K562 (cell line): Measurements from ENCODE around the gene GRIK2. TPM values are rescaled to one million over a fixed set of nuclear protein-coding genes. Genes with fewer than 3 reads are reported as not detected.

Experiments
- ATAC-seq: fragments of 200-7000 bp; cut with Tn5 transposase; 3 replicates; pipeline ENCODE4 v1.9.1; 2020; ENCODE audit warnings: moderate library complexity
- BruUV-seq: library from RNA; stranded (reverse); fragments of 400-500 nt; replicated peaks from 2 replicates; lab custom pipeline; 2021; lab: Mats Ljungman, UMichigan
- CTCF ChIA-PET: fragments of 300-600 bp; formaldehyde crosslinking; extraction: SDS; loops from one replicate; lab custom pipeline; 2021; ENCODE audit warnings: low intra/inter-chr PET ratio; lab: Yijun Ruan, JAX
- POLR2A ChIA-PET: fragments of 300-600, 350-650 bp; sonication (Branson Sonifier 250); formaldehyde crosslinking; extraction: SDS; loops from one replicate; lab custom pipeline; 2021; ENCODE audit warnings: antibody characterized with exemption, inconsistent platforms; lab: Yijun Ruan, JAX
- DNase-seq, 4 experiments: peaks; one replicate each; pipeline versions ENCODE4 v3.0.0 to v3.0.0-alpha.2; 2011 to 2018; ENCODE audit warnings: low spot score in 3 of 4, mixed read lengths in 3 of 4; ENCODE audit errors: extremely low read depth in 1 of 4
- FAIRE-seq: peaks from 2 replicates; lab custom pipeline; 2011; peaks lifted over from hg19 to GRCh38; lab: Jason Lieb, UNC
- H2AFZ ChIP-seq: 2 replicates; pipeline ENCODE4 v1.6.0; 2011; ENCODE audit warnings: low read depth, low read length, control low read depth, inconsistent platforms
- H3K27ac ChIP-seq: fragments of 200-600 bp; 3 replicates; pipeline ENCODE4 v1.8.0; 2011; ENCODE audit warnings: low read depth, mild to moderate bottlenecking, control low read depth, inconsistent platforms, low read length, moderate library complexity, mixed read lengths; ENCODE audit errors: extremely low read depth
- H3K27me3 ChIP-seq, 2 experiments: fragments of 300-600 bp in 1 of 2; 2 replicates in 1 of 2; 3 replicates in 1 of 2; pipeline versions ENCODE4 v1.6.0 to v1.8.0; 2011; ENCODE audit warnings: inconsistent platforms in 2 of 2, low read length in 2 of 2, mild to moderate bottlenecking in 1 of 2, mixed read lengths in 1 of 2, moderate library complexity in 1 of 2; ENCODE audit not compliant: control insufficient read depth in 2 of 2, insufficient read depth in 2 of 2
- H3K36me3 ChIP-seq: fragments of 300-600 bp; 3 replicates; pipeline ENCODE4 v1.8.0; 2011; ENCODE audit warnings: mild to moderate bottlenecking, low read length, inconsistent platforms; ENCODE audit not compliant: control insufficient read depth, insufficient read depth
- H3K4me1 ChIP-seq, 2 experiments: fragments of 200-600 bp in 1 of 2; replicated peaks in 1 of 2; 2 replicates in 1 of 2; 3 replicates in 1 of 2; pipeline versions ENCODE4 v1.5.1 to v1.8.0; 2011; ENCODE audit warnings: inconsistent platforms in 2 of 2, low read length in 2 of 2, mild to moderate bottlenecking in 1 of 2, mixed read lengths in 1 of 2, moderate library complexity in 1 of 2; ENCODE audit not compliant: control insufficient read depth in 2 of 2, insufficient read depth in 2 of 2
- H3K4me2 ChIP-seq: 2 replicates; pipeline ENCODE4 v1.6.1; 2011; ENCODE audit warnings: low read length, control low read depth, inconsistent platforms, mixed read lengths; ENCODE audit not compliant: insufficient read depth
- H3K4me3 ChIP-seq: fragments of 200-600 bp; sonication (generic), shearing (Covaris generic); 2 replicates; pipeline ENCODE4 v1.5.1; 2016; ENCODE audit warnings: control low read depth, inconsistent platforms
- H3K79me2 ChIP-seq: fragments of 200-600 bp; 3 replicates; pipeline ENCODE4 v1.8.0; 2011; ENCODE audit warnings: low read length, inconsistent platforms; ENCODE audit not compliant: control insufficient read depth, insufficient read depth
- H3K9ac ChIP-seq, 2 experiments: 2 replicates each; pipeline versions ENCODE4 v1.6.0 to v1.6.1; 2011; ENCODE audit warnings: low read depth in 2 of 2, low read length in 2 of 2, control low read depth in 1 of 2, inconsistent platforms in 1 of 2, mild to moderate bottlenecking in 1 of 2, mixed read lengths in 1 of 2; ENCODE audit not compliant: insufficient read depth in 1 of 2
- H3K9me1 ChIP-seq: one replicate; pipeline ENCODE4 v1.6.0; 2011; ENCODE audit warnings: inconsistent platforms, mild to moderate bottlenecking, low read length, moderate library complexity; ENCODE audit not compliant: control insufficient read depth, insufficient read depth
- H3K9me3 ChIP-seq: replicated peaks from 2 replicates; pipeline ENCODE4 v1.5.1; 2011; ENCODE audit warnings: low read depth, low read length, inconsistent platforms; ENCODE audit not compliant: control insufficient read depth, insufficient read depth
- H4K20me1 ChIP-seq: replicated peaks from 2 replicates; pipeline ENCODE4 v1.6.1; 2011; ENCODE audit warnings: low read length, inconsistent platforms, mixed read lengths; ENCODE audit not compliant: control insufficient read depth, insufficient read depth
- BHLHE40 ChIP-seq: IDR thresholded peaks from 2 replicates; pipeline ENCODE4 v1.6.1; 2011; ENCODE audit warnings: low read length, improper control_type of control experiment
- CBX3 ChIP-seq, 2 experiments: IDR thresholded peaks; 1 replicate in 1 of 2; 2 replicates in 1 of 2; pipeline ENCODE4 v1.6.1; 2012; ENCODE audit warnings: inconsistent platforms in 2 of 2, low read length in 2 of 2, borderline replicate concordance in 1 of 2, control low read depth in 1 of 2
- CHCHD3 ChIP-seq: fragments of 250-450 bp; sonication (Bioruptor Pico); IDR thresholded peaks from 2 replicates; pipeline ENCODE4 v2.1.2; 2022; ENCODE audit warnings: mild to moderate bottlenecking
- E4F1 ChIP-seq: fragments of 250-450 bp; sonication (Bioruptor Pico); IDR thresholded peaks from 2 replicates; pipeline ENCODE4 v1.5.0; 2021; ENCODE audit warnings: mild to moderate bottlenecking, borderline replicate concordance
- HNRNPLL ChIP-seq: fragments of 200-400 bp; formaldehyde crosslinking; IDR thresholded peaks from 2 replicates; pipeline ENCODE4 v1.6.1; 2017; ENCODE audit warnings: low read length, low read depth, mild to moderate bottlenecking; ENCODE audit not compliant: poor library complexity, severe bottlenecking
- IFI16 ChIP-seq: fragments of 250-450 bp; sonication (Bioruptor Pico); IDR thresholded peaks from 2 replicates; pipeline ENCODE4 v2.1.2; 2022; ENCODE audit warnings: mild to moderate bottlenecking, inconsistent platforms
- KAT2B ChIP-seq: IDR thresholded peaks from one replicate; pipeline ENCODE4 v1.6.1; 2012; ENCODE audit warnings: low read depth, mild to moderate bottlenecking, control low read depth, inconsistent platforms, low read length, moderate library complexity
- MXI1 ChIP-seq: IDR thresholded peaks from 2 replicates; pipeline ENCODE4 v1.6.1; 2011; ENCODE audit warnings: low read depth, mild to moderate bottlenecking, improper control_type of control experiment, low read length
- NR2C1 ChIP-seq, 2 experiments: fragments of 450-650 bp; IDR thresholded peaks; 2 replicates each; pipeline ENCODE4 v1.6.1; 2017; ENCODE audit warnings: mild to moderate bottlenecking in 2 of 2, antibody characterized with exemption in 1 of 2, inconsistent platforms in 1 of 2, missing compliant biosample characterization in 1 of 2, missing genetic modification characterization in 1 of 2
- NR2C2 ChIP-seq, 2 experiments: fragments of 200-800 bp in 1 of 2; sonication (Bioruptor generic) in 1 of 2; sonication (generic) in 1 of 2; formaldehyde crosslinking in 1 of 2; IDR thresholded peaks; 2 replicates each; pipeline versions ENCODE4 v1.6.1 to v1.8.0; 2016 to 2022; ENCODE audit warnings: mild to moderate bottlenecking in 1 of 2, missing compliant biosample characterization in 1 of 2, missing genetic modification characterization in 1 of 2, missing genetic modification reagents in 1 of 2
- ZBTB7A ChIP-seq: IDR thresholded peaks from 2 replicates; pipeline ENCODE4 v1.6.1; 2011; ENCODE audit warnings: low read depth, mild to moderate bottlenecking, low read length, moderate library complexity, borderline replicate concordance; ENCODE audit not compliant: control insufficient read depth
- ZNF436 ChIP-seq: fragments of 250-450, 450-650 bp; sonication (Bioruptor Pico); formaldehyde crosslinking; IDR thresholded peaks from 2 replicates; pipeline ENCODE4 v1.7.0; 2020; ENCODE audit warnings: mild to moderate bottlenecking
- ZNF445 ChIP-seq: fragments of 250-450 bp; sonication (Bioruptor Pico); IDR thresholded peaks from 2 replicates; pipeline ENCODE4 v1.4.0; 2020; ENCODE audit warnings: low read depth, mild to moderate bottlenecking, moderate library complexity
- ZNF449 ChIP-seq: fragments of 250-450 bp; sonication (Bioruptor Pico); IDR thresholded peaks from 2 replicates; pipeline ENCODE4 v1.8.0; 2022; ENCODE audit warnings: moderate library complexity, mild to moderate bottlenecking, inconsistent platforms
- in situ Hi-C: fragments of 300-500 bp; cut with MboI; formaldehyde crosslinking; loops from 4 replicates; pipeline ENCODE4 v1.15.0; 2018; ENCODE audit warnings: inconsistent platforms, mixed read lengths
- intact Hi-C: fragments of 100-400 bp; cut with micrococcal nuclease; formaldehyde crosslinking; loops from 2 replicates; pipeline ENCODE4 v1.14.2; 2022
- polyA plus RNA-seq, 8 experiments: library from polyadenylated mRNA; depleted of rRNA in 4 of 8; stranded (reverse) in 5 of 8; unstranded in 3 of 8; fragments of >200 nt; fragmentation: Nextera tagmentation in 2 of 8; fragmentation: Illumina TruSeq in 1 of 8; extraction: Ambion mirVana in 2 of 8; extraction: Trizol in 1 of 8; gene quantifications; 2 replicates each; pipeline versions ENCODE4 v1.2.1 to v1.2.3, GENCODE V29; 2011 to 2014; ENCODE audit warnings: inconsistent platforms in 1 of 8, missing spikeins in 1 of 8
- total RNA-seq, 7 experiments: library from RNA; depleted of rRNA in 6 of 7; stranded (reverse); fragments of >200 nt in 6 of 7; fragmentation: Illumina TruSeq in 2 of 7; extraction: Trizol in 2 of 7; gene quantifications; 2 replicates each; pipeline versions ENCODE4 v1.2.1 to v1.2.3, GENCODE V29; 2011 to 2021; ENCODE audit warnings: low replicate concordance in 1 of 7

GRIK2 gene
- total and polyA plus RNA-seq, 9 of the 15 experiments (the other 6 are each of a cell fraction or from before 2014, with no cell fraction given), result not detected

- H3K4me3 ChIP-seq, result no peak overlapping the region
- intact Hi-C loops, result no loop called here
- no peak overlapping the region for H3K9ac ChIP-seq
- no peak overlapping the region for H2AFZ ChIP-seq
- no peaks in the 10 kb centered on the region for H3K9me1 ChIP-seq
- no peaks in the 10 kb centered on the region for H3K36me3 ChIP-seq
- H3K27me3 ChIP-seq, result no peaks in the 10 kb centered on the region
- POLR2A ChIA-PET, result no interaction called here
- H3K4me1 ChIP-seq, result no peaks in the 10 kb centered on the region
- no peaks in the 10 kb centered on the region; the same call in 1 of the 2 replicates for H3K9me3 ChIP-seq
- in situ Hi-C loops, result no loop called here
- CTCF ChIA-PET, result no interaction called here
- no peaks in the 10 kb centered on the region for H3K79me2 ChIP-seq
- no peak overlapping the region for H3K27ac ChIP-seq
- FAIRE-seq, result no peak
- ATAC-seq, result no peak
- TF ChIP-seq E4F1 (CRISPR knock-in tag) (no peak), HNRNPLL (no peak), ZNF449 (no peak), IFI16 (CRISPR knock-in tag) (no peak), CHCHD3 (no peak), MXI1 (no peak), BHLHE40 (no peak), CBX3 (IDR thresholded peaks at IDR 0.05; ENCODE audit: borderline replicate concordance in 1 of 2, low read length in 2 of 2) (no peak), NR2C2 (CRISPR knock-in tag; IDR thresholded peaks at IDR 0.05) (no peak), NR2C2 (tag; IDR thresholded peaks at IDR 0.05) (no peak), NR2C1 (IDR thresholded peaks at IDR 0.05) (no peak), NR2C1 (tag; IDR thresholded peaks at IDR 0.05) (no peak), ZNF445 (CRISPR knock-in tag) (no peak), KAT2B (no peak), ZNF436 (CRISPR knock-in tag) (no peak), ZBTB7A (no peak)
- DNase-seq, result no peak
- BruUV-seq, result no TSS peak
- no peaks in the 10 kb centered on the region for H4K20me1 ChIP-seq
- H3K4me2 ChIP-seq, result no peak overlapping the region
Measured at GRCh38 chr6:101655109-101655508, 261.6 kb downstream of the GRIK2 start.
